GM13977 (cell line): Measurements from ENCODE around the gene KDM4C.

Experiments used
- DNase-seq: peaks from one replicate; pipeline ENCODE4 v3.0.0; 2012; ENCODE audit warnings: low spot score
- in situ Hi-C: fragments of 300-500 bp; cut with MboI; formaldehyde crosslinking; loops from one replicate; pipeline ENCODE4 v1.12.0; 2022; ENCODE audit warnings: low sequenced_read_pairs, low pct_unique_long_range_greater_than_20kb, mixed read lengths, inconsistent platforms; ENCODE audit not compliant: unreplicated experiment
- TF ChIP-seq, protein P1 (sequence below): IDR thresholded peaks from 2 replicates; pipeline ENCODE4 v1.5.1; 2012; ENCODE audit warnings: mild to moderate bottlenecking, control low read depth; ENCODE audit not compliant: insufficient read depth; ENCODE audit errors: extremely low read depth, missing control alignments

Gene KDM4C

DNA sequence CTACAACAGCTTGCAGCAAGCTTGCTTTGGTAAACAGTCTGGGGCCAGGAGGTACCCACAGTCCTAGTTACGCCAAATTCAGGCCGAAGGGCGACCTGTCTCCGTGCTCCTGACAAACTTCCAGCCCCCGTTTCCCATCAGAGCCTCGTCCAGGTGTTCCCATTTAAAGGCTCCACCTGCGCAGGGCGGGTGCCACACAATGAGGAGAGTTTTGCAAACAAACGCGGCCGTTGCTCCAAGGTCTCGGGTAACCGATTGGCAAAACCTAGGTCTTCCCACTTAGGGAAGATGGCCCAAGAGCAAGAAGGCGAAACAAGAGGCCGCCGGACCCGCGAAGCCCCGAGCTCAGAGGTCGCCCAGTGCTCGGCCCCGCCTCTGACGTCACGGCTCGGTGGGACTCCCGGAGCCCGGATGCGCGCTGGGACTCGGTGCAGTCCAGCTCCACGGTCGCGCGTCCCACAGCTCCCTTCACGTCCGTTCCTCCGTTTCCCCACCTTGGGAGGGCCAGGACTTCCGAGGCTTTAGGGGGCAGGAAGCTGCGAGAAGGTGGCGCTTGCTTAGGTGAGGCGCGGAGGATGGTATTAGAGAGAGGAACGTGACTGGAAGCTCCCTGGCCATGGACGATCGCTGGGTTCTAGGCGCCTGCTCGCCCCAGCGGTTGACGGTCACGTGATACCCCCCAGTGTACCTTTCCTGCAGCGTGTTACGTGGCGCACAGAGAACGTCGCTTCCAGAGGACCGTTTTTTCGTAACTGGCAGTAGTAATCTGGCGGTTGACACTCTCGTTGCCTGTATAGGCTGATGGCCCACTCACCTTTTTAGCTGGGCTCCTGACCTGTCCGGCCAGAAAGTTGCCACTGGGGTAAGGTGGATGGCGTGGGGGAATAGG, 41.8 kb upstream of the KDM4C start:
- TF ChIP-seq, protein P1, sequence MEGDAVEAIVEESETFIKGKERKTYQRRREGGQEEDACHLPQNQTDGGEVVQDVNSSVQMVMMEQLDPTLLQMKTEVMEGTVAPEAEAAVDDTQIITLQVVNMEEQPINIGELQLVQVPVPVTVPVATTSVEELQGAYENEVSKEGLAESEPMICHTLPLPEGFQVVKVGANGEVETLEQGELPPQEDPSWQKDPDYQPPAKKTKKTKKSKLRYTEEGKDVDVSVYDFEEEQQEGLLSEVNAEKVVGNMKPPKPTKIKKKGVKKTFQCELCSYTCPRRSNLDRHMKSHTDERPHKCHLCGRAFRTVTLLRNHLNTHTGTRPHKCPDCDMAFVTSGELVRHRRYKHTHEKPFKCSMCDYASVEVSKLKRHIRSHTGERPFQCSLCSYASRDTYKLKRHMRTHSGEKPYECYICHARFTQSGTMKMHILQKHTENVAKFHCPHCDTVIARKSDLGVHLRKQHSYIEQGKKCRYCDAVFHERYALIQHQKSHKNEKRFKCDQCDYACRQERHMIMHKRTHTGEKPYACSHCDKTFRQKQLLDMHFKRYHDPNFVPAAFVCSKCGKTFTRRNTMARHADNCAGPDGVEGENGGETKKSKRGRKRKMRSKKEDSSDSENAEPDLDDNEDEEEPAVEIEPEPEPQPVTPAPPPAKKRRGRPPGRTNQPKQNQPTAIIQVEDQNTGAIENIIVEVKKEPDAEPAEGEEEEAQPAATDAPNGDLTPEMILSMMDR = no peak
- in situ Hi-C loops = no loop called here
- DNase-seq = peak; percentile 52

DNA sequence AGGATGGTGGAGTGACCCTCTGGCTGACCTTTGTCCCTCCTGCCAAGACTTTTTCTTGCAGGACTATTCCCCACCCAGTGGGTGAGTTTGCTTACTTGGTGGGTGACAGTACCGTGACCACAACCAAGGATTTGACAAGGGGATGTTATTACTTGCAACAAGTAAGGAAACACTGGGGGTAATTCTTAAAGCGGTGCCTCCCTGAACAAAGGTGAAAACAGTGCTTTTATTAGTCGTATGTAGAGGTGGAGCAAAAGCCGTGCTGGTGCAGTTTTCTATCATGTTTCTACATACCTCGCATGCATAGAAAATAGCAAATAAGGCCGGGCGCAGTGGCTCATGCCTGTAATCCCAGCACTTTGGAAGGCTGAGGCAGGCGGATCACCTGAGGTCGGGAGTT, 41.0 kb upstream of the KDM4C start:
- TF ChIP-seq, protein P1 = no peak
- DNase-seq = no peak
- in situ Hi-C loops = no loop called here

DNA sequence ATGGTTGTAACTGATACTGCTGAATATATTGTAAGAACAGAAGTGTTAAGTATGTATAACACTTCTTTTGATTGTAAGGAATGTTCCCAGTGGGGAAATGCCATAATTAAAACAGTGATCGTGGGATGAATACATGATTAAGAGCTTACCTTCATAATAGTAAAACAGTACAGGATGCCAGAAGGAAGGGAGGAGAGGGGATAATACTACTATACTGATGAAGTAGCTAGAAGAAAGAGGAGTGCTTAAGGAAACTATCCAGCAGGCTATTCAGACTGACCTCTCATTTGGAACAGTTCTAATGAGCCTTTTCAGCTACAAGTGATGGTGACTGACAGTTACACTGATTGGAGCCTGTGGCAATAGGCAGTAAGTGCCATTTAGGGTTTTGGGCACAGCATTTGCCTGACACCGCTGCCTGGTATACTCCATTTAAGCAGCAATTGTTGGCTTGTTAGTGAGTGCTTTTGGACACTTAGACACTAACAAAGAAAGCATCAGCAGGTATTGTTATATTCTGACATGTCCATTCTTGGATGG, 33.8 kb upstream of the KDM4C start:
- in situ Hi-C loops = no loop called here
- DNase-seq = no peak
- TF ChIP-seq, protein P1 = no peak

DNA sequence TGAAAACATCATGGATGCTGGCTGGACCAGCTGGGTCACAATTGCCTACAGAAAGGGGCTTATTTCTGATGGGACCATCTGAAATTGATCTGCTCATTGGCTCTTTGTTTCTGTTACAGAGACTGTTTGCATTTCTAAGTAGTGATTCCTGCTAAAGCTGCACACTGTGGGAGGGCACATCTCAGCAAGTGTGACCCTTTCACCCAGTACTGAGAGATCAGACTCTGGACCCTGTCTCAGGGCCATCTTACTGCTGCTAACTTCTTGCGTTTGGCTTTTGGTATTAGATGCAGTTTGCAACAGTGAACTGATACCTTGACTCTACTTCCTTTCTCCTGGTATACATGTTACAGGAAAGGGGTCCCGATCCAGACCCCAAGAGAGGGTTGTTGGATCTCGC, 24.5 kb upstream of the KDM4C start:
- in situ Hi-C loops = no loop called here
- DNase-seq = no peak
- TF ChIP-seq, protein P1 = no peak

DNA sequence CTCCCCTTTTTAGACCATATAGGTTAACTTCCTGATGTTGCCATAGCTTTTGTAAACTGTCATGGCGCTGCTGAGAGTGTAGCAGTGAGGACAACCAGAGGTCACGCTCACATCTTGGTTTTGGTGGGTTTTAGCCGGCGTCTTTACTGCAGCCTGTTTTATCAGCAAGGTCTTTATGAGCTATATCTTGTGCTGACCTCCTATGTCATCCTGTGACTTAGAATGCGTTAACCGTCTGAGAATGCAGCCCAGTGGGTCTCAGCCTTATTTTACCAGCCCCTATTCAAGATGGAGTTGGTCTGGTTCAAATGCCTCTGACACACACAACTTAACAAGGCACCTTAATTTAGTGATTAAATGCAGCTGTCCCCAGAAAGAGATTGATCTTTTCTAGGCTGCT, 23.9 kb upstream of the KDM4C start:
- no peak for DNase-seq
- TF ChIP-seq, protein P1 = no peak
- in situ Hi-C loops = no loop called here

DNA sequence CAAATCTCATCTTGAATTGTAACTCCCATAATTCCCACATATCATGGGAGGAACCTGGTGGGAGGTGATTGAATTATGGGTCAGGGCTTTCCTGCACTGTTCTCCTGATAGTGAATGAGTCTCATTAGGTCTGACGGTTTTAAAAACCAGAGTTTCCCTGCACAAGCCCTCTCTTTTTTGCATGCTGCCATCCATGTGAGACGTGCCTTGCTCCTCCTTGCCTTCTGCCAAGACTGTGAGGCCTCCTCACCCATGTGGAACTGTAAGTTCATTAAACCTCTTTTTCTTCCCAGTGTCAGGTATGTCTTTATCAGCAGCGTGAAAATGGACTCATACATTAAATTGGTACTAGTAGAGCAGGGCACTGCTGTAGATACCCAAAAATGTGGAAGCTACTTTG, 22.4 kb upstream of the KDM4C start:
- no peak for DNase-seq
- TF ChIP-seq, protein P1 = no peak
- in situ Hi-C loops = no loop called here
